Adrenal gland (tissue), 5 donors: Measurements from ENCODE around the gene STPG1.

Experiments
- POLR2A ChIP-seq, 2 donors: fragments of 450-650 bp; IDR thresholded peaks; one replicate each; pipeline ENCODE4 v1.6.1; 2017; ENCODE audit warnings: antibody characterized with exemption in 2 of 2, mild to moderate bottlenecking in 2 of 2, moderate library complexity in 1 of 2
- TF ChIP-seq, protein P1 (sequence below), 6 experiments: fragments of 450-650 bp in 4 of 6; fragments of 200-600 bp in 2 of 6; sonication (generic) in 1 of 6; IDR thresholded peaks; 1 replicate in 5 of 6; 2 replicates in 1 of 6; pipeline versions ENCODE4 v1.5.1 to v1.8.0; 2016 to 2021; ENCODE audit warnings: antibody characterized with exemption in 6 of 6, mild to moderate bottlenecking in 2 of 6, moderate library complexity in 1 of 6
- donor health status: DM: no; HTN: no; CAD: no.

GRCh38 chr1:24361811-24362210 is 51.8 kb downstream of the STPG1 start:
- TF ChIP-seq, protein P1, sequence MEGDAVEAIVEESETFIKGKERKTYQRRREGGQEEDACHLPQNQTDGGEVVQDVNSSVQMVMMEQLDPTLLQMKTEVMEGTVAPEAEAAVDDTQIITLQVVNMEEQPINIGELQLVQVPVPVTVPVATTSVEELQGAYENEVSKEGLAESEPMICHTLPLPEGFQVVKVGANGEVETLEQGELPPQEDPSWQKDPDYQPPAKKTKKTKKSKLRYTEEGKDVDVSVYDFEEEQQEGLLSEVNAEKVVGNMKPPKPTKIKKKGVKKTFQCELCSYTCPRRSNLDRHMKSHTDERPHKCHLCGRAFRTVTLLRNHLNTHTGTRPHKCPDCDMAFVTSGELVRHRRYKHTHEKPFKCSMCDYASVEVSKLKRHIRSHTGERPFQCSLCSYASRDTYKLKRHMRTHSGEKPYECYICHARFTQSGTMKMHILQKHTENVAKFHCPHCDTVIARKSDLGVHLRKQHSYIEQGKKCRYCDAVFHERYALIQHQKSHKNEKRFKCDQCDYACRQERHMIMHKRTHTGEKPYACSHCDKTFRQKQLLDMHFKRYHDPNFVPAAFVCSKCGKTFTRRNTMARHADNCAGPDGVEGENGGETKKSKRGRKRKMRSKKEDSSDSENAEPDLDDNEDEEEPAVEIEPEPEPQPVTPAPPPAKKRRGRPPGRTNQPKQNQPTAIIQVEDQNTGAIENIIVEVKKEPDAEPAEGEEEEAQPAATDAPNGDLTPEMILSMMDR (IDR thresholded peaks at IDR 0.05) = no peak
- TF ChIP-seq POLR2A (IDR thresholded peaks at IDR 0.05) = no peak
